Fibroblast of the aortic adventitia (primary cell): Measurements from ENCODE around the gene SYNE3. TPM values are rescaled to one million over a fixed set of nuclear protein-coding genes. Genes with fewer than 3 reads are reported as not detected.

Experiments used
- DNase-seq: peaks from one replicate; pipeline ENCODE4 v3.0.0-alpha.2; 2010; ENCODE audit warnings: low read depth
- H3K4me3 ChIP-seq: 2 replicates; pipeline ENCODE4 v1.5.1; 2011; ENCODE audit warnings: low read depth, mild to moderate bottlenecking, control low read depth, low read length, moderate library complexity
- total RNA-seq: library from RNA; depleted of rRNA; stranded (reverse); fragments of >200 nt; gene quantifications from 2 replicates; pipeline ENCODE4 v1.2.3, GENCODE V29; 2012; ENCODE audit warnings: low replicate concordance
- TF ChIP-seq, protein P1 (sequence below): IDR thresholded peaks from 2 replicates; pipeline ENCODE4 v1.5.1; 2011; ENCODE audit warnings: mild to moderate bottlenecking, low read length, control low read depth, inconsistent platforms; ENCODE audit not compliant: insufficient read depth

Gene SYNE3
- total RNA-seq, 1 donor, result 63.4 TPM

DNA sequence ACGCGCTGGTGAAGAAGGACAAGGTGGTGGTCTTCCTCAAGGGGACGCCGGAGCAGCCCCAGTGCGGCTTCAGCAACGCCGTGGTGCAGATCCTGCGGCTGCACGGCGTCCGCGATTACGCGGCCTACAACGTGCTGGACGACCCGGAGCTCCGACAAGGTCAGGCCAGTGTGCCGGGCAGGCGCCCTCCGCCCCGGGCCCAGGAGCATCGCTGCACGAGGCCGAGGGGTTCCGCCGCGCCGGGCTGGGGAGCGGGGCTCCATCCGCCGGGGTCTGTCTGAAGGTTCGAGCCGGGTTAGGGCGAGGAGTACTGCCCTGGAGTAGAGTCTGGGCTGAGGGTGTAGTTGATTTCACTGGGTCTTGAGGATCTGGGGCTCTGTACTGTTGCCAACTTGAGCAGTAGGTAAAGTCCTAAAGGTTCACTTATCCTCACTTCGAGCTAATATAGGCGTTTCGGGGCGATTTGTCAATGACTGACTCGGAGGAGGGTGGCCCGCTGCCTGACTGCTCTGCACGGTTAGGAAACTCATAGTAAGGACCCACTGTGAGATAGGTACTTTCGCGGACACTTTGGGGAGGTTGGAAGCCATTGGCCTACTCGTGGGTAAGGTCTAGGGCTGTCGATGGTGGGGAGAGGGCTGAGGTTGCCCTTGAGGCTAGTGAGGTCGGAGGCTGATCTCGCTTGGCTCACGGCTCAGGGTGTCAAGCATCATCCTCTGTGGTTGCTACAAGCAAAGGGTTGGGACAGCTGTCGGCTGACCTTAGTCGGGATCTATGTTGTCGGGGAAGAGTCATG, 19.0 kb upstream of the SYNE3 start:
- TF ChIP-seq, protein P1, sequence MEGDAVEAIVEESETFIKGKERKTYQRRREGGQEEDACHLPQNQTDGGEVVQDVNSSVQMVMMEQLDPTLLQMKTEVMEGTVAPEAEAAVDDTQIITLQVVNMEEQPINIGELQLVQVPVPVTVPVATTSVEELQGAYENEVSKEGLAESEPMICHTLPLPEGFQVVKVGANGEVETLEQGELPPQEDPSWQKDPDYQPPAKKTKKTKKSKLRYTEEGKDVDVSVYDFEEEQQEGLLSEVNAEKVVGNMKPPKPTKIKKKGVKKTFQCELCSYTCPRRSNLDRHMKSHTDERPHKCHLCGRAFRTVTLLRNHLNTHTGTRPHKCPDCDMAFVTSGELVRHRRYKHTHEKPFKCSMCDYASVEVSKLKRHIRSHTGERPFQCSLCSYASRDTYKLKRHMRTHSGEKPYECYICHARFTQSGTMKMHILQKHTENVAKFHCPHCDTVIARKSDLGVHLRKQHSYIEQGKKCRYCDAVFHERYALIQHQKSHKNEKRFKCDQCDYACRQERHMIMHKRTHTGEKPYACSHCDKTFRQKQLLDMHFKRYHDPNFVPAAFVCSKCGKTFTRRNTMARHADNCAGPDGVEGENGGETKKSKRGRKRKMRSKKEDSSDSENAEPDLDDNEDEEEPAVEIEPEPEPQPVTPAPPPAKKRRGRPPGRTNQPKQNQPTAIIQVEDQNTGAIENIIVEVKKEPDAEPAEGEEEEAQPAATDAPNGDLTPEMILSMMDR, result no peak
- DNase-seq, result no peak
- peak overlapping the region; percentile 83 for H3K4me3 ChIP-seq

DNA sequence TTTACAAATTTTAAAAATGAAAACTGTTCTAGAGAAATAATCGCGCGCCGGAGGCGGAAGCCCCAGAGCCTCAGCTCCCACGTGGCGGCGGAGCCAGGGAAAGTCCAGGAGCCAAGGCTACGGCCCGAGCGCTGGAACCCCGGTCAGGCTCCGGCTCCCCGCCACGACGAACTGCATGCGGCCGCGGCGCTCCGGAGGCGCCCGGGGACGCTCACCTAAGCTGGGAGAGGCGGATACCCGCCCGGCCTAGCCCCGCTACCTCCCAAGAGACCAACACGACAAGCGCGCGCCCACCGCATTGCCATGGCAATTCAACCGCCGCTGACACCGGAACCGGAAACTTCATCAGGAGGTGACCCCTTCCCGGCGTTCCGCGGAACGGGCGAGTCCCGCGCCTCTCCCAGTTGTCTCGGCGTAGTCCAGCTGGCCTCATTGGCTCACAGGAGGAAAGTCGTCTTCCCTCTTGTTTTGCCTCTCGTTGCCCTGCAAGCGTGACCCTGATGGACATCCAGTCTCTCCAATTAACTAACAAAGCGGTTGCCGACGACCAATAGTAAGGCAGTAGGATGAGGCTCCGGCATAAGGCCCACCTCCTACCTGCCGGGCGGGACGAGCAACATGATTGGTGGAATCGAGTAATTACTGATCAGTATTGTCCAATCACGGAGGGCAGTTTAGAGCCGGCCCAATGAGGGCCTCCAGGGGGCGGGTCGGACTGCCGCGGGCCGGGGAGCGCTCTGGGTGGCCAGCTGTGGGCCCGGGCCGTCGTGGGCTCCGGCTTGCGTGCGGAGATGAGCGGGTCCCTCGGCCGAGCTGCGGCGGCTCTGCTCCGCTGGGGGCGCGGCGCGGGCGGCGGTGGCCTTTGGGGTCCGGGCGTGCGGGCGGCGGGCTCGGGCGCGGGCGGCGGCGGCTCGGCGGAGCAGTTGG, 18.1 kb upstream of the SYNE3 start, which contains the start of gene GLRX5:
Gene GLRX5, plus strand, starts transcription at position 752 of the 927 bp plus-strand sequence. Its CDS starts 40 bp downstream, at position 792.
- peak; percentile 100 for DNase-seq
- TF ChIP-seq, protein P1, result no peak
- peak within 1 kb of the TSS; percentile 84 for H3K4me3 ChIP-seq

DNA sequence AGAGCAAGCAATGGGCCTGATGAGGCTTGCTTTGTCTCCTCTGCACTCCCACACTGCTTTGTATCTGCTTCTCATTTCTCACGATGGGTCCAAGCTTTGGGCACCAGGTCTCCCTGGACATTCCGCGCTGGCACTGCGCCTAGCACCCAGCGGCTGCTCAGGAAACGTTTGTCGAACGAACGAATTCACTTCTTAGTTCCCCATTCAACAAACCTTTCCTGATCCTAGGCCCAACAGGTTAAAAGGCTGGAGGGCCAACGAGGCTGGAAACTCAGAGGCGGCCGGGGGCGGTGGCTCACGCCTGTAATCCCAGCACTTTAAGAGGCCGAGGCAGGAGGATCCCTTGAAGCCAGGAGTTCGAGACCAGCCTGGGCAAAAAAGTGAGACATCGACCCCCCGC, 17.4 kb upstream of the SYNE3 start:
- DNase-seq, result no peak
- TF ChIP-seq, protein P1, result no peak
- peak overlapping the region; percentile 84 for H3K4me3 ChIP-seq

DNA sequence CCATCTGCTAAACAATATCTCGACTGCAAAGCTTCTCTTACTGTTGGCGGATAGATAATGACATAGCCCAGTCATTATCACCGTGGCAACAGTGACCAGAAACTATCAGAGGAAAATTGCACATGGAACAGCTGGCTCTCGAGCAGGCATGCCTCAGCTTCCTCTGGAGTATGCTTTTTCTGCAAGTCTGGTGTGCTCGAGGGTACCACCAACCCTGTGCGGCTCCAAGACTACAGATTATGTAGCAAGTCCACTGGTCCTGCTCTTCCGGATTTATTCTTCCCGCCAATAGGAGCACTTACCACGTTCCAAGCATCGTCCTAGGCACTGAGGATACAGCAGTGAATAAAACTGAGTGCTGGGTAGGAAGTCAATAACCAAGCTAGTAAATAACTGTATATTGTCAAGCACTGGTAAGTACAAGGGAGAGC, 17.0 kb upstream of the SYNE3 start:
- TF ChIP-seq, protein P1, result no peak
- DNase-seq, result peak; percentile 51

DNA sequence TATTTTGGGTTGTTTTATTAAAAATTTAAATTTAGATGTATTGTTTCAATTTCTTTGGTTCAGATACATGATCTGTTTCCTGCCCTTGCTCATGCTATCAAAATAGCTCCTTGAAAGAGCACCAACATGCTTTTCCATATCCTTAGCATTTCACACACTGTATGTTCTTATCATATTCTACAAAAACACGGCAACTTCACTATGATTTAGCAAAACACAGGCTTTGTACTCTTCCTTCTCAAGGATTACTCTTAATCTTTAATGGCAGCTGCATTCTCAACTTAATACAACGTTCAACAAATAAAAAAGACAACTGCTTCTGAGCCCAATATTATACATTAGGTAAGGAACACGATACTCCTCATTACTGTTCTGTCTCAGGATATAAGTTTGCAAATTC, 15.5 kb upstream of the SYNE3 start:
- H3K4me3 ChIP-seq, result peak overlapping the region; percentile 84
- DNase-seq, result no peak
- TF ChIP-seq, protein P1, result no peak

More for the DNA sequence above, 17.0 kb upstream of the SYNE3 start:
- H3K4me3 ChIP-seq, result peak overlapping the region; percentile 84

DNA sequence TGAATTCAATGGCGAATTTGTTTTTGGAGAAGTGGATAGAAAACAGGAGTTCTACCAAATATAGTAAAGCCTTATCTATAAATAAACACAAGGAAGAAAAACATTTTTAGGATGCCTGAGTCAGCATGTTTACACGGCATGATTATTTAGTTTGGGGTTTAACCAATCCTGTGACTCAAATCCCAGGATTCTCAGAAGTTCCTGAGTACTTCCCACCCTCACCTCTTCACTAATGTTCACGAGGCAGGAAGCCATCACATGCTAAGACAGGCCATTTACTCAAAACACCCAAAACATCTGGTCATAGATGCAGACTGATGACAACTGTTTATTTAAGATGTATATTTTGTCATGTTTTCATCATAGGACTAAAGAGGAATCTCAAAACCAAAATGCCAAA, 15.0 kb upstream of the SYNE3 start:
- TF ChIP-seq, protein P1, result no peak
- H3K4me3 ChIP-seq, result no peak overlapping the region
- peak; percentile 84 for DNase-seq
